ENCODE measurements around the gene SRPK2.

The SRPK2 gene

DNA sequence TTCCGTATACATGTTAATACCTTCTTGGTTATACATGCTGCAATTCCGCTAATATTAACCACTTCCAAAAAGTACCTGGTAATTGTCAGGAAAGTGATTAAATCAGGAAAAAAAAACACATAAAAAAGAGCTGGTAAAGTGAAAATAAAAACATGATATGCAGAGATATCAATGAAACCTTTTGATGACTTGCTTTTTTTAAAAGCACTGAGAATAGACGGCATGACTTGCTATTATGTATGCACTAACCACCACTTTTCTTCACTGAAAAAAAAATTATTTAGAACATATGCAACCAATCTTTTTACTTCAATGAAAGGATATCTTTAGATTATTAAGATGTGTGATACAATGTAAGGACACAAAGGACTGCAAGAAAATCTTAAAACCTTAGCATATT lies 211.7 kb downstream of the SRPK2 start:
- peaks cover 21% of the 10 kb centered on the region for H3K36me3 Mint-ChIP-seq (ENCODE audit: low read depth)
- H3K4me1 Mint-ChIP-seq, result no peaks in the 10 kb centered on the region
- no peak overlapping the region for H3K4me3 Mint-ChIP-seq
- peaks cover 24% of the 10 kb centered on the region for H3K9me3 Mint-ChIP-seq
- H3K27ac Mint-ChIP-seq, result peak overlapping the region; percentile 39
- TF ChIP-seq CTCF (IDR thresholded peaks at IDR 0.05), result no peak
- H3K27me3 Mint-ChIP-seq (ENCODE audit: low read depth, poor library complexity), result no peaks in the 10 kb centered on the region
- DNase-seq, result no peak

DNA sequence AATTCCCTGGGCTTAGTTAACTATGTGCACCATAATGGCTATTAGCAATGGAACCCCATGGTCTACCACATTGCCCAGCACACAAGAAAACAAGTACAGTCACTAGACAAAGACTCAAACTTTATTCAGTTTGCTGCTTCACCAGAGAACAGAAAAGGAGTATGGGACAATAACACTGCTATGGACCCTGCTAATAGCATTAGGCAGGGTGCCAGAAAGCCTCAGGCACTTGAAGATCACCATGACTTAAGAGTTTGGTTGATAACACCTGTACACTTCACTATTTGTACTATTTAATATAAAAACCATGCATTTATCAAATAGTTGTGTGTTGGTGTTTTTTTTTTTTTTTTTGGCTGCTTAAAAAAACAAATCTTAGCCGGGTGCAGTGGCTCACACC lies 215.1 kb downstream of the SRPK2 start:
- no peak overlapping the region for H3K27ac Mint-ChIP-seq
- H3K4me3 Mint-ChIP-seq, result no peak overlapping the region
- DNase-seq, result no peak
- H3K4me1 Mint-ChIP-seq, result no peaks in the 10 kb centered on the region
- no peaks in the 10 kb centered on the region for H3K27me3 Mint-ChIP-seq (ENCODE audit: low read depth, poor library complexity)
- TF ChIP-seq CTCF (IDR thresholded peaks at IDR 0.05), result no peak
- peaks cover 9% of the 10 kb centered on the region for H3K36me3 Mint-ChIP-seq (ENCODE audit: low read depth)
- H3K9me3 Mint-ChIP-seq, result peaks cover 3% of the 10 kb centered on the region

- Mint-ChIP-seq H3K4me3 (no peak overlapping the region), H3K4me1 (no peaks in the 10 kb centered on the region), H3K9me3 (peaks cover 5% of the 10 kb centered on the region), H3K27me3 (ENCODE audit: low read depth, poor library complexity) (no peaks in the 10 kb centered on the region), H3K36me3 (ENCODE audit: low read depth) (peaks cover 66% of the 10 kb centered on the region), H3K27ac (no peak overlapping the region)
- no peak for TF ChIP-seq CTCF (IDR thresholded peaks at IDR 0.05)
- no peak for DNase-seq
These were observed 224.0 kb downstream of the SRPK2 start for GRCh38 chr7:105164751-105165150.

GRCh38 chr7:105163718-105164117 lies 225.0 kb downstream of the SRPK2 start:
- Mint-ChIP-seq H3K4me3 (no peak overlapping the region), H3K4me1 (no peaks in the 10 kb centered on the region), H3K36me3 (ENCODE audit: low read depth) (peaks cover 58% of the 10 kb centered on the region), H3K27me3 (ENCODE audit: low read depth, poor library complexity) (peaks cover 4% of the 10 kb centered on the region), H3K27ac (no peak overlapping the region), H3K9me3 (peaks cover 5% of the 10 kb centered on the region)
- DNase-seq, result no peak
- no peak for TF ChIP-seq CTCF (IDR thresholded peaks at IDR 0.05)

- no peak overlapping the region for H3K27ac Mint-ChIP-seq
- no peak for DNase-seq
- TF ChIP-seq CTCF (IDR thresholded peaks at IDR 0.05), result no peak
- H3K36me3 Mint-ChIP-seq (ENCODE audit: low read depth), result peaks cover 47% of the 10 kb centered on the region
- H3K4me3 Mint-ChIP-seq, result no peak overlapping the region
- peaks cover 4% of the 10 kb centered on the region for H3K27me3 Mint-ChIP-seq (ENCODE audit: low read depth, poor library complexity)
- H3K4me1 Mint-ChIP-seq, result no peaks in the 10 kb centered on the region
- peaks cover 5% of the 10 kb centered on the region for H3K9me3 Mint-ChIP-seq
These were observed 227.4 kb downstream of the SRPK2 start for GRCh38 chr7:105161366-105161765.

DNA sequence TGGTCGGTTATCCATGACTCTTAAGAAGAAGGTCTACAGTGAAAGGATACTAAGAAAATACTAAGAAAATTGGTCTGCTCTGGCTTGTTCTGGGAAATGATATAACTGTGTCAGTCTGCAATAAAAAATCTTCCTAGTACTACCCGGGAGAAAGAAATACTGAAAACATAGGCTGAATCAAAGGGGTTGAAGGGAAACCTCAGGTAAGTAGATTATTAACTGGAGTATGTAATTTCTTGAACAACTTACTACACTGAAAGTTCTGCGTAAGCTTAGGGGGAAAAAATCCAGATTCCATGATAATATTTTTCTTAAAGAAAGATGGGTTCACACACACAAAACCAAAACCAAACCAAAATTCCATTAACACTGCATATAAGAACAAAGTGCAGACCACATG lies 231.4 kb downstream of the SRPK2 start:
- Mint-ChIP-seq H3K27me3 (ENCODE audit: low read depth, poor library complexity) (peaks cover 4% of the 10 kb centered on the region), H3K4me3 (no peak overlapping the region), H3K4me1 (no peaks in the 10 kb centered on the region), H3K9me3 (no peaks in the 10 kb centered on the region), H3K27ac (no peak overlapping the region), H3K36me3 (ENCODE audit: low read depth) (peaks cover 31% of the 10 kb centered on the region)
- no peak for DNase-seq
- no peak for TF ChIP-seq CTCF (IDR thresholded peaks at IDR 0.05)
